GM12873 (cell line): Measurements from ENCODE around the gene INTS1.

ENCODE experiments used
- TF ChIP-seq, protein P1 (sequence below): IDR thresholded peaks from 2 replicates; pipeline ENCODE4 v1.5.1; 2012; ENCODE audit warnings: low read depth, mild to moderate bottlenecking, moderate library complexity, low read length, control low read depth; ENCODE audit not compliant: insufficient read depth; ENCODE audit errors: missing control alignments

The INTS1 gene

GRCh38 chr7:1444925-1445322 lies 59.3 kb downstream of the INTS1 start:
- TF ChIP-seq, protein P1, sequence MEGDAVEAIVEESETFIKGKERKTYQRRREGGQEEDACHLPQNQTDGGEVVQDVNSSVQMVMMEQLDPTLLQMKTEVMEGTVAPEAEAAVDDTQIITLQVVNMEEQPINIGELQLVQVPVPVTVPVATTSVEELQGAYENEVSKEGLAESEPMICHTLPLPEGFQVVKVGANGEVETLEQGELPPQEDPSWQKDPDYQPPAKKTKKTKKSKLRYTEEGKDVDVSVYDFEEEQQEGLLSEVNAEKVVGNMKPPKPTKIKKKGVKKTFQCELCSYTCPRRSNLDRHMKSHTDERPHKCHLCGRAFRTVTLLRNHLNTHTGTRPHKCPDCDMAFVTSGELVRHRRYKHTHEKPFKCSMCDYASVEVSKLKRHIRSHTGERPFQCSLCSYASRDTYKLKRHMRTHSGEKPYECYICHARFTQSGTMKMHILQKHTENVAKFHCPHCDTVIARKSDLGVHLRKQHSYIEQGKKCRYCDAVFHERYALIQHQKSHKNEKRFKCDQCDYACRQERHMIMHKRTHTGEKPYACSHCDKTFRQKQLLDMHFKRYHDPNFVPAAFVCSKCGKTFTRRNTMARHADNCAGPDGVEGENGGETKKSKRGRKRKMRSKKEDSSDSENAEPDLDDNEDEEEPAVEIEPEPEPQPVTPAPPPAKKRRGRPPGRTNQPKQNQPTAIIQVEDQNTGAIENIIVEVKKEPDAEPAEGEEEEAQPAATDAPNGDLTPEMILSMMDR: no peak

DNA sequence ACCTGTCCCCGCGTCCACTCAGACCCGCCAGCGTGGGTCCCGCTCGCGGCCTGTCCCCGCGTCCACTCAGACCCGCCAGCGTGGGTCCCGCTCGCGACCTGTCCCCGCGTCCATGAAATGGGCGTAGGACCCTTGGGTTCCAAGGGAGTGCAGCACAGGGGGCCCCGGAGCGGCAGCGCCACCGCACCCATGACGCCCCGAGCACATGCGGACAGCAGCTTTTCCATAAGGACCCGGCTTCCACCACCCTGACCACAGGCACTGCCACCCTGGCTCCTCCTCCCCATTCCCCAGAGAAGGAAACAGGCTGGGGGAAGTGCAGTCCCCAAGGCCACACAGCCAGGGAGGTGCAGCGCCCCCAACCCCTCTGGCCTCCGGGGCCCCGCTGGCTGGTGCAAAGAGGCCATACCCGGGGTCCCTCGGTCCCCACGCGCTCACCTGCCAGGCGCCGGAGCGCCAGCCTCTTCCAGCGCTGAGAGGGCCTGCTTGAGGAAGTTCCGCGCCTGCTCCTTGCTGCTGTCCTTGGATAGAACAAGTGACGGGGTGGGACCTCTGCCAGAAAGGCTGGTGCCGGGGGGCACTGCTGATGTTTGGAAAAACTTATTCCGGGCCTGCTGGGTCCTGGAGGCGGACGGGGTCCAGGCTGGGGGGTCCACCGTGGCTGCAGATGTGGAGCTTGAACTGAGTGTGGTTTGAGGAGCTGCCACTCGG lies 59.8 kb downstream of the INTS1 start:
- TF ChIP-seq, protein P1: no peak

GRCh38 chr7:1442355-1443124 lies 61.6 kb downstream of the INTS1 start:
- TF ChIP-seq, protein P1: no peak

DNA sequence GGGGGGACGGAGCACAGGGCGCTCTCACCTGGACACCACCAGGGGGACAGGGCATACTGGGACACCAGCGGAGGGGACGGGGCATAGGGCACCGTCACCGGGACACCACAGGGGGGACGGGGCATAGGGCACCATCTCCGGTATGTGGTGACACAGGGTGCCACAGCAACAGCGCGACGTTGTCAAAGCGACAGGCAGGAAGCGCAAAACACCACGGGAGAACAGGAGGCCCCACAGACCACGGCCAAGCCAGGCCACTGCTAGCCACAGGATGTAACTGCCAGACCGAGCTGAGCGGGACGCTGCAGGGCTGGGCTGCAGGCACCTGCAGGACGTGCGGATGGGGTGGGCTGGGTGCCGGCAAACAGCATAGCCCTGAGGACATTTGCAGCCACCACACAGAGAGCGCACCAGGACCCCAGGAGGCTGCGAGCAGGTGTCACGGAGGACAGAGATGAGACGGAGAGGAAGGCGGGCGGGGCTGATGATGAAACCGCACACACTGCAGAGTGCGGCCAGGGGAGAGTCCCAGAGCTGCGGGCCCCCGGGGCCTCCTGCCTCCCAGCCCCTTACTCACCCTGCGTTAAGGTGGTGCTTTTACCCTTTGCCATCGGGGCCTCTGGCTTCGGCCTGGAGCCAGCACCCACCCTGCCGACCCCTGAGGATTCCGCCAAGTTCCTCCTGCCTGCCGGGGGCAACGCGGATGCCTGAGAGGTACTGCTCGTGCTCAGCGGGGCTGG lies 62.4 kb downstream of the INTS1 start:
- TF ChIP-seq, protein P1: no peak

GRCh38 chr7:1440620-1441019 lies 63.6 kb downstream of the INTS1 start:
- TF ChIP-seq, protein P1: no peak

DNA sequence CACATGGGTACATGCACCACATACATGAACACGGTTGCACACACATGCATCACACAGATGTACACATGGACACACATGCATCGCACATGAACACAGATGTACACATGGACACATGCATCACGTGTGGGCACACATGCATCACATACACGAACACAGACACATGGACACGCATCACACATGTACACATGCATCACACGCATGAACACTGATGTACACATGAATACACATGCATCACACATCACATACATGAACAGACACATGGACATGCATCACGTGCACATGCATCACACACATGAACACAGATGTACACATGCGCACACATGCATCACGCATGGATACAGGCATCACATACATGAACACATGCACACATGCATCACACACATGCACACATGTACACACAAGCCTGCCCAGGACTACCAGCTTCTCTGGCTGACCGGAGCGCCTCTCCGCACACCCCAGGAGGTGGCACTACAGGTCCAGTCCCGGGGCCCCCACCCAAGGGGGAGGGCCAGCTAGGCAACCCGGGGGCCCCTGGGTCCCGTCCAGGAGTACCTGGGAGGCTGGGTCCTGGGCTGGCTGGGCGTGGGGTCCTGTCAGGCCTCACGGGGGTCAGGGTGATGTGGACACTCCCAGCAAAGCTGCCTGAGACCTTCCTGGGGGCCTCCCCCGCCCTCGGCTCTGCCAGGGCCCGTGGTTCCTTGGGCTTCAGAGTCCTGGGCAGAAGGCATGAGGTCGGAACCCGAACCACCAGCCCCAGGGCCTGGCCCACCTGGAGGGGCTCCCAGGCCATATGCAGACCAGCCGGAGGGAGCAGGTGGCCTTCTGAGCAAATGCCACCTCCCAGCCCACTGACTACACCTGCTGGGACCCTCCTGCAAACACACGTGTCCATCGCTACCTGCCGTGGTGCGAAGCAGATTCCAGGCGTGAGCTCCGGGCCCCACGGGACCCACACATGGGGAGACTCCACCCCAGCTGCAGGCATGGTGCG lies 64.5 kb downstream of the INTS1 start:
- TF ChIP-seq, protein P1: no peak
